Stomach (tissue), 9 donors: ENCODE measurements around the gene MX2. TPM values are rescaled to one million over a fixed set of nuclear protein-coding genes. Genes with fewer than 3 reads are reported as not detected.
A peak's percentile ranks its signal among the peaks of the same experiment; 100 is the strongest.

Experiments
- DNase-seq, 2 donors: peaks; one replicate each; pipeline versions ENCODE4 v3.0.0 to v3.0.0-alpha.2; 2013 to 2019
- H3K27ac ChIP-seq, 5 donors: fragments of 200-600 bp in 4 of 5; sonication (generic) in 4 of 5; one replicate each; pipeline ENCODE4 v1.5.1; 2013 to 2019; ENCODE audit warnings: mild to moderate bottlenecking in 1 of 5, moderate library complexity in 1 of 5
- H3K27me3 ChIP-seq, 3 donors: fragments of 200-600 bp; sonication (generic); one replicate each; pipeline ENCODE4 v1.5.1; 2017 to 2019; ENCODE audit warnings: mixed run types in 1 of 3
- H3K36me3 ChIP-seq, 4 donors: fragments of 200-600 bp; sonication (generic); 1 replicate in 3 of 4; 2 replicates in 1 of 4; pipeline ENCODE4 v1.5.1; 2016 to 2019
- H3K4me1 ChIP-seq, 4 donors: fragments of 200-600 bp; sonication (generic); one replicate each; pipeline ENCODE4 v1.5.1; 2016 to 2019
- H3K4me3 ChIP-seq, 4 donors: fragments of 200-600 bp; sonication (generic) in 3 of 4; one replicate each; pipeline ENCODE4 v1.5.1; 2016 to 2019; ENCODE audit warnings: mild to moderate bottlenecking in 1 of 4
- H3K9me3 ChIP-seq, 4 donors: fragments of 200-600 bp; sonication (generic); one replicate each; pipeline ENCODE4 v1.5.1; 2016 to 2019
- CTCF ChIP-seq, 7 experiments: fragments of 450-650 bp in 4 of 7; fragments of 200-600 bp in 3 of 7; sonication (generic) in 3 of 7; IDR thresholded peaks; one replicate each; pipeline ENCODE4 v1.5.1; 2016 to 2019; ENCODE audit warnings: antibody characterized with exemption in 7 of 7, control low read depth in 2 of 7, mild to moderate bottlenecking in 1 of 7
- EP300 ChIP-seq: sonication (generic); formaldehyde crosslinking; IDR thresholded peaks from one replicate; pipeline ENCODE4 v1.6.1; 2017; ENCODE audit warnings: antibody characterized with exemption
- POLR2A ChIP-seq, 4 donors: fragments of 450-650 bp; IDR thresholded peaks; one replicate each; pipeline ENCODE4 v1.6.1; 2016; ENCODE audit warnings: antibody characterized with exemption in 4 of 4, control low read depth in 2 of 4, mild to moderate bottlenecking in 1 of 4, moderate library complexity in 1 of 4
- POLR2AphosphoS5 ChIP-seq, 3 donors: sonication (generic); formaldehyde crosslinking; IDR thresholded peaks; one replicate each; pipeline ENCODE4 v1.6.1; 2016; ENCODE audit warnings: antibody characterized with exemption in 3 of 3
- WGBS, 5 donors: extraction: QIAGEN DNeasy Blood & Tissue Kit in 3 of 5; methylation state at CpG; one replicate each; pipeline versions ENCODE4 v1.1.5 to v1.1.7; 2013 to 2018; 5-methylcytosine and 5-hydroxymethylcytosine counted together
- intact Hi-C: fragments of 100-400 bp; cut with DNase I; formaldehyde crosslinking; loops from one replicate; pipeline ENCODE4 v1.15.1; 2023; ENCODE audit warnings: low total_unique reads
- polyA plus RNA-seq, 3 donors: library from polyadenylated mRNA; stranded (reverse); fragments of 200-250 nt; gene quantifications; one replicate each; pipeline ENCODE4 v1.2.3, GENCODE V29; 2013
- total RNA-seq, 5 donors: library from RNA; depleted of rRNA; stranded (reverse); fragments of >200 nt; gene quantifications; one replicate each; pipeline versions ENCODE4 v1.1.0 to v1.2.3, GENCODE V29; 2014 to 2016
- donor health status: healthy with polysubstance abuse.
- donor health status: Bipolar disorder and iron deficiency.
- donor health status: healthy.

The MX2 gene
- total and polyA plus RNA-seq, 8 donors: 5.0 to 85.8 (median 18.0) TPM

- no peak for DNase-seq
- H3K4me1 ChIP-seq: peaks cover 15 to 69% (median 36%) of the 10 kb centered on the region in 4 donors
- TF ChIP-seq CTCF (IDR thresholded peaks at IDR 0.05) (no peak), EP300 (no peak), POLR2A (IDR thresholded peaks at IDR 0.05) (no peak), POLR2AphosphoS5 (IDR thresholded peaks at IDR 0.05) (no peak)
- 88 to 93% (median 91%) methylated on average over 15 of the region's 15 CpGs for WGBS, 5 donors
- H3K9me3 ChIP-seq: no peaks in the 10 kb centered on the region
- H3K27ac ChIP-seq: peak overlapping the region in 4 of 5 donors; percentile 45 to 75 (median 60)
- H3K27me3 ChIP-seq: no peaks in the 10 kb centered on the region
- intact Hi-C loops: loop anchor here (10.0 kb wide), 1 partner anchor 83 kb away; no protein-coding TSS in a partner anchor
- no peak overlapping the region for H3K4me3 ChIP-seq
- H3K36me3 ChIP-seq: peaks cover 0 to 6% (median 0%) of the 10 kb centered on the region in 4 donors
Observed at GRCh38 chr21:41367945-41368734, 6.3 kb downstream of the MX2 start.

DNA sequence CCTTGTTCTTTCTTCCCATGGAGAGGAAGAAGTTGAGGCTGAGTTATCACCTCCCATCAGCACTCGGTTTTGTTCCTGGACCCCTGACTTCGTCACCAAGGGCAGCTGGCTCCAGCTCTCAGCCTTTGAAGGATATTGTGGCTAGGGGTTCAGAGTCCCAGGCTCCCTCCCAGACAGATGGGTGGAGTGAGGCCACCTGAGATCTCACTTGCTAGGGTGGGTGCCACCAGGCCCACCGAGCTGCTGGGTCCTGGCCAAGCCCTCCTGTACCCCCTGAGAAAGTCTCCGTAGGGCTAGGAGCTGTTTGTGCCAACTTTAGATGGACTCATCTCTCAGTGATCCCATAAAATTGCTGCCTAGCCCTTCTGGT, 6.9 kb downstream of the MX2 start:
- WGBS, 5 donors: 47 to 65% (median 56%) methylated on average over 2 to 4 of the region's 4 CpGs
- H3K27ac ChIP-seq: peak overlapping the region in 4 of 5 donors; percentile 45 to 75 (median 60)

DNA sequence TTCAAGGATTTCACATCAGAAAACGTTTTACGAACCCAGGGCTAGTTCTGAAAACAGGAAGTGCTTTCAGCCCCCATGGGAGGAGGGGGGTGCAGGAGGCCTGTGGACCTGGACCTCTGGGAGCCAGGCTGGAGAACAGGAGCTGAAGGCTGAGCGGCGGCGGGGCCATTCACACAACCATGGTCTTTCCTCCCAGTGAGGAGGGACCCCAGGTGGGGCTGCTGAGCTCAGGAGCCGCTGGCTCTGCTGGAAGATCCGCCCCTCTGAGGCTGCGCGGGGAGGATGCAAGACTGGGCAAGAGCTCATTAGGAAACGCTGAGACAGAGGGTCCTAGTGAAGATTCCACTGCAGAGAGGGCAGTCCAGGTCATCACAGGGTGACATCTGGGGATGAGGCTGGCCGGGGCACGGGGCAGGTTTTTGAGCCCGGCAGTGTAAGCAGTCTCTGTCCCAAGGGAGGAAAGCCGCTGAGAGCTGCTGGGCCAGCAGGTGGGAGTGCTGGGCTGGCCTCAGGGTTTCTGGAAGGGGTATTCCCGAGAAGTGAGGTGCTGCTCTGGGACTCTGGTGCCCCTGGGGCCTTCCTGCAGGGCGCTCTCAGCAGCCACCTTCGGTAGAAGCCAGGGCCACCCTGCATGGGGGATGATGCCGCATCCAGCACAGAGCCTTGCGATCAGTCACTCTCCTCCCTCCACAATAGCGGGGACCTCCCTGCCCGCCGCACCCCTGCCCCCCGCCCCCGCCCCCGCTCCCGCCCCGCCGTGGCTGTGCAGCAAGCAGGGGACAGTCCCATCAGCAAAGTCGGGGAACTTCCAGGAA, 7.5 kb downstream of the MX2 start:
- H3K4me3 ChIP-seq: peak overlapping the region; percentile 27 to 41 (median 38)
- no peaks in the 10 kb centered on the region for H3K27me3 ChIP-seq
- DNase-seq: peak in 1 of 2 donors; percentile 54
- WGBS, 5 donors: 27 to 38% (median 37%) methylated on average over 18 to 29 of the region's 29 CpGs
- peaks cover 15 to 60% (median 30%) of the 10 kb centered on the region in 4 donors for H3K4me1 ChIP-seq
- TF ChIP-seq CTCF (IDR thresholded peaks at IDR 0.05): no peak
- TF ChIP-seq POLR2AphosphoS5 (IDR thresholded peaks at IDR 0.05): no peak
- no peak for TF ChIP-seq EP300
- no peak for TF ChIP-seq POLR2A (IDR thresholded peaks at IDR 0.05)
- intact Hi-C loops: loop anchor here (10.0 kb wide), 1 partner anchor 85 kb away; no protein-coding TSS in a partner anchor
- H3K36me3 ChIP-seq: peaks cover 0 to 6% (median 0%) of the 10 kb centered on the region in 4 donors
- H3K9me3 ChIP-seq: no peaks in the 10 kb centered on the region
- peak overlapping the region; percentile 16 to 75 (median 55) for H3K27ac ChIP-seq

More for the DNA sequence above, 6.9 kb downstream of the MX2 start:
- intact Hi-C loops: loop anchor here (10.0 kb wide), 1 partner anchor 84 kb away; no protein-coding TSS in a partner anchor
- H3K9me3 ChIP-seq: no peaks in the 10 kb centered on the region
- no peak for DNase-seq
- H3K27me3 ChIP-seq: no peaks in the 10 kb centered on the region
- peaks cover 15 to 64% (median 33%) of the 10 kb centered on the region in 4 donors for H3K4me1 ChIP-seq
- TF ChIP-seq CTCF (IDR thresholded peaks at IDR 0.05) (no peak), EP300 (no peak), POLR2AphosphoS5 (IDR thresholded peaks at IDR 0.05) (no peak), POLR2A (IDR thresholded peaks at IDR 0.05) (no peak)
- H3K4me3 ChIP-seq: peak overlapping the region in 2 of 4 donors; percentile 27 to 41
- H3K36me3 ChIP-seq: peaks cover 0 to 6% (median 0%) of the 10 kb centered on the region in 4 donors
